HEK293 (cell line): Measurements from ENCODE around the gene RABL3.

Experiments used
- CTCF ChIA-PET: fragments of 350-600 bp; formaldehyde crosslinking; extraction: SDS; loops from one replicate; lab custom pipeline; 2021; ENCODE audit warnings: antibody characterized with exemption; lab: Yijun Ruan, JAX
- POLR2A ChIA-PET: fragments of 300-600 bp; formaldehyde crosslinking; extraction: SDS; loops from one replicate; lab custom pipeline; 2020; ENCODE audit warnings: antibody characterized with exemption, inconsistent platforms; lab: Yijun Ruan, JAX
- H3K27ac ChIP-seq: fragments of 200-500 bp; sonication (Bioruptor generic); 2 replicates; pipeline ENCODE4 v1.5.1; 2014; ENCODE audit warnings: low read depth, low read length, control low read depth, inconsistent platforms; ENCODE audit errors: extremely low read depth
- H3K36me3 ChIP-seq, 2 experiments: fragments of 200-500 bp in 1 of 2; sonication (Bioruptor generic) in 1 of 2; 1 replicate in 1 of 2; 2 replicates in 1 of 2; pipeline ENCODE4 v1.5.1; 2014 to 2017; ENCODE audit warnings: inconsistent platforms in 2 of 2, low read length in 2 of 2; ENCODE audit not compliant: control insufficient read depth in 2 of 2, insufficient read depth in 1 of 2
- H3K4me1 ChIP-seq: fragments of 200-500 bp; sonication (Bioruptor generic); 2 replicates; pipeline ENCODE4 v1.5.1; 2014; ENCODE audit warnings: mild to moderate bottlenecking, low read length, inconsistent platforms; ENCODE audit not compliant: control insufficient read depth, insufficient read depth
- H3K4me3 ChIP-seq: 2 replicates; pipeline ENCODE4 v1.5.1; 2011; ENCODE audit warnings: low read depth, mild to moderate bottlenecking, control low read depth, low read length, moderate library complexity
- H3K9me3 ChIP-seq: fragments of 200-500 bp; sonication (Bioruptor generic); 2 replicates; pipeline ENCODE4 v1.5.1; 2014; ENCODE audit warnings: low read depth, low read length, inconsistent platforms; ENCODE audit not compliant: control insufficient read depth, insufficient read depth
- SETDB1 ChIP-seq: IDR thresholded peaks from one replicate; pipeline ENCODE4 v1.6.1; 2017; ENCODE audit warnings: mild to moderate bottlenecking, low read length, moderate library complexity, mixed read lengths; ENCODE audit not compliant: insufficient read length
- TCF7L2 ChIP-seq: IDR thresholded peaks from 2 replicates; pipeline ENCODE4 v1.6.1; 2011; ENCODE audit warnings: low read depth, mild to moderate bottlenecking, inconsistent platforms, low read length, moderate library complexity, borderline replicate concordance
- TRIM28 ChIP-seq: IDR thresholded peaks from 2 replicates; pipeline ENCODE4 v1.6.1; 2011; ENCODE audit warnings: low read length, control low read depth, borderline replicate concordance
- YY1 ChIP-seq: fragments of 450-650 bp; formaldehyde crosslinking; IDR thresholded peaks from 2 replicates; pipeline ENCODE4 v1.5.1; 2018; ENCODE audit warnings: missing biosample characterization, missing genetic modification characterization
- ZIC2 ChIP-seq: fragments of 450-650 bp; formaldehyde crosslinking; IDR thresholded peaks from 2 replicates; pipeline ENCODE4 v1.5.1; 2016; ENCODE audit warnings: missing biosample characterization, missing genetic modification characterization
- ZNF114 ChIP-seq: fragments of 450-650 bp; formaldehyde crosslinking; IDR thresholded peaks from 2 replicates; pipeline ENCODE4 v1.5.0; 2017; ENCODE audit warnings: missing biosample characterization, missing genetic modification characterization
- ZNF138 ChIP-seq: fragments of 450-650 bp; formaldehyde crosslinking; IDR thresholded peaks from 2 replicates; pipeline ENCODE4 v1.5.1; 2016; ENCODE audit warnings: missing biosample characterization, missing genetic modification characterization, borderline replicate concordance
- ZNF221 ChIP-seq: fragments of 450-650 bp; formaldehyde crosslinking; IDR thresholded peaks from 2 replicates; pipeline ENCODE4 v1.5.1; 2017; ENCODE audit warnings: missing biosample characterization, missing genetic modification characterization, borderline replicate concordance
- ZNF24 ChIP-seq: fragments of 450-650 bp; formaldehyde crosslinking; IDR thresholded peaks from 2 replicates; pipeline ENCODE4 v1.5.1; 2016; ENCODE audit warnings: missing biosample characterization, missing genetic modification characterization
- ZNF292 ChIP-seq: fragments of 450-650 bp; formaldehyde crosslinking; IDR thresholded peaks from 2 replicates; pipeline ENCODE4 v1.5.1; 2016; ENCODE audit warnings: low read depth, missing biosample characterization, missing genetic modification characterization, borderline replicate concordance
- ZNF324 ChIP-seq: fragments of 450-650 bp; formaldehyde crosslinking; IDR thresholded peaks from 2 replicates; pipeline ENCODE4 v1.5.1; 2016; ENCODE audit warnings: missing biosample characterization, missing genetic modification characterization
- ZNF518A ChIP-seq: fragments of 450-650 bp; formaldehyde crosslinking; conservative IDR thresholded peaks from 2 replicates; pipeline ENCODE4 v1.5.1; 2016; ENCODE audit warnings: low read depth, missing biosample characterization, missing genetic modification characterization
- ZNF548 ChIP-seq: fragments of 450-650 bp; formaldehyde crosslinking; IDR thresholded peaks from 2 replicates; pipeline ENCODE4 v1.5.1; 2016; ENCODE audit warnings: missing biosample characterization, missing genetic modification characterization
- ZNF560 ChIP-seq: fragments of 450-650 bp; formaldehyde crosslinking; IDR thresholded peaks from 2 replicates; pipeline ENCODE4 v1.5.1; 2017; ENCODE audit warnings: missing biosample characterization, missing genetic modification characterization, borderline replicate concordance
- ZNF561 ChIP-seq: fragments of 450-650 bp; IDR thresholded peaks from 2 replicates; pipeline ENCODE4 v1.5.1; 2018; ENCODE audit warnings: missing biosample characterization, missing genetic modification characterization, borderline replicate concordance
- ZNF623 ChIP-seq: fragments of 450-650 bp; formaldehyde crosslinking; IDR thresholded peaks from 2 replicates; pipeline ENCODE4 v1.5.1; 2016; ENCODE audit warnings: missing biosample characterization, missing genetic modification characterization
- ZNF629 ChIP-seq: fragments of 450-650 bp; formaldehyde crosslinking; IDR thresholded peaks from 2 replicates; pipeline ENCODE4 v1.5.1; 2017; ENCODE audit warnings: missing biosample characterization, missing genetic modification characterization
- ZNF660 ChIP-seq: fragments of 450-650 bp; IDR thresholded peaks from 2 replicates; pipeline ENCODE4 v1.5.1; 2018; ENCODE audit warnings: missing biosample characterization, mild to moderate bottlenecking, missing genetic modification characterization
- ZSCAN23 ChIP-seq: fragments of 450-650 bp; formaldehyde crosslinking; IDR thresholded peaks from 2 replicates; pipeline ENCODE4 v1.5.1; 2016; ENCODE audit warnings: missing biosample characterization, missing genetic modification characterization
- ZSCAN5A ChIP-seq: fragments of 450-650 bp; formaldehyde crosslinking; IDR thresholded peaks from 2 replicates; pipeline ENCODE4 v1.5.1; 2016; ENCODE audit warnings: missing biosample characterization, missing genetic modification characterization
- ZXDB ChIP-seq: fragments of 450-650 bp; formaldehyde crosslinking; IDR thresholded peaks from 2 replicates; pipeline ENCODE4 v1.5.1; 2016; ENCODE audit warnings: missing biosample characterization, missing genetic modification characterization
- TF ChIP-seq, protein P1 (sequence below): fragments of 450-650 bp; formaldehyde crosslinking; IDR thresholded peaks from 2 replicates; pipeline ENCODE4 v1.5.1; 2016; ENCODE audit warnings: missing biosample characterization, missing genetic modification characterization
- TF ChIP-seq, protein P2 (sequence below): fragments of 450-650 bp; formaldehyde crosslinking; IDR thresholded peaks from 2 replicates; pipeline ENCODE4 v1.5.1; 2017; ENCODE audit warnings: missing biosample characterization, missing genetic modification characterization

RABL3 gene

GRCh38 chr3:120689395-120689794, 52.9 kb downstream of the RABL3 start:
- no peaks in the 10 kb centered on the region for H3K9me3 ChIP-seq
- TF ChIP-seq SETDB1, result no peak
- TF ChIP-seq ZNF623, result no peak
- TF ChIP-seq ZNF660 (tag by site-specific recombination), result no peak
- TF ChIP-seq ZNF138 (tag by site-specific recombination), result no peak
- no peak for TF ChIP-seq ZSCAN23 (tag by site-specific recombination)
- no peak for TF ChIP-seq TCF7L2
- no peak for TF ChIP-seq ZIC2 (tag by site-specific recombination)
- no peak for TF ChIP-seq ZXDB (tag by site-specific recombination)
- no peak for TF ChIP-seq ZNF561
- no peak for TF ChIP-seq ZNF548 (tag by site-specific recombination)
- no peak for TF ChIP-seq ZNF629 (tag by site-specific recombination)
- TF ChIP-seq, protein P1, sequence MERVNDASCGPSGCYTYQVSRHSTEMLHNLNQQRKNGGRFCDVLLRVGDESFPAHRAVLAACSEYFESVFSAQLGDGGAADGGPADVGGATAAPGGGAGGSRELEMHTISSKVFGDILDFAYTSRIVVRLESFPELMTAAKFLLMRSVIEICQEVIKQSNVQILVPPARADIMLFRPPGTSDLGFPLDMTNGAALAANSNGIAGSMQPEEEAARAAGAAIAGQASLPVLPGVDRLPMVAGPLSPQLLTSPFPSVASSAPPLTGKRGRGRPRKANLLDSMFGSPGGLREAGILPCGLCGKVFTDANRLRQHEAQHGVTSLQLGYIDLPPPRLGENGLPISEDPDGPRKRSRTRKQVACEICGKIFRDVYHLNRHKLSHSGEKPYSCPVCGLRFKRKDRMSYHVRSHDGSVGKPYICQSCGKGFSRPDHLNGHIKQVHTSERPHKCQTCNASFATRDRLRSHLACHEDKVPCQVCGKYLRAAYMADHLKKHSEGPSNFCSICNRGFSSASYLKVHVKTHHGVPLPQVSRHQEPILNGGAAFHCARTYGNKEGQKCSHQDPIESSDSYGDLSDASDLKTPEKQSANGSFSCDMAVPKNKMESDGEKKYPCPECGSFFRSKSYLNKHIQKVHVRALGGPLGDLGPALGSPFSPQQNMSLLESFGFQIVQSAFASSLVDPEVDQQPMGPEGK, result no peak
- no peak for TF ChIP-seq YY1 (tag by site-specific recombination)
- TF ChIP-seq ZNF324 (tag by site-specific recombination), result no peak
- TF ChIP-seq ZNF560 (tag by site-specific recombination), result no peak
- no peak for TF ChIP-seq ZNF24 (tag by site-specific recombination)
- POLR2A ChIA-PET, result no interaction called here
- no peak overlapping the region for H3K4me3 ChIP-seq
- no peaks in the 10 kb centered on the region for H3K4me1 ChIP-seq
- no peaks in the 10 kb centered on the region for H3K36me3 ChIP-seq
- CTCF ChIA-PET, result no interaction called here
- H3K27ac ChIP-seq, result no peak overlapping the region

DNA sequence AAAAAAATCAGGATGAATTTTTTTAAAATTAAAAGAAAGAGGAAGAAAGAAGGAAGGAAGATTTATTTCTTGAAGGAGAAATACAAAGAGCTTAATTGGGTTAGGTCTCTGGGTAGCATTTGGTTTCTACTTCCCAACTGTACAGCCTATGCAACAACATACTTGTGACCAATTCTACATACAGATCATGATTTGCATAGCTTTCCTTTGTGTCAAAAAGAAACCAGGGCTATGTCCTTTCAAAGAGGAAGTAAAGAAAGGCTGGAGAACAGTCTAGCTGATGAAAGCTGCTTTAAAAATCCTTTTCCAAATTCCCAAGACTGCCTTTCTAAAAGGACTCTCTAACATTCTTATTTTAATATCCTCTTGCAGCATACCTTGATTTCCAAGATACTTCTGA, 54.2 kb downstream of the RABL3 start:
- H3K9me3 ChIP-seq, result no peaks in the 10 kb centered on the region
- POLR2A ChIA-PET, result no interaction called here
- no peak for TF ChIP-seq ZNF114
- TF ChIP-seq, all 188 proteins: peak for 0
- Histone ChIP-seq H3K4me3 (no peak overlapping the region), H3K36me3 (no peaks in the 10 kb centered on the region), H3K27ac (no peak overlapping the region), H3K4me1 (no peaks in the 10 kb centered on the region)
- CTCF ChIA-PET, result no interaction called here

DNA sequence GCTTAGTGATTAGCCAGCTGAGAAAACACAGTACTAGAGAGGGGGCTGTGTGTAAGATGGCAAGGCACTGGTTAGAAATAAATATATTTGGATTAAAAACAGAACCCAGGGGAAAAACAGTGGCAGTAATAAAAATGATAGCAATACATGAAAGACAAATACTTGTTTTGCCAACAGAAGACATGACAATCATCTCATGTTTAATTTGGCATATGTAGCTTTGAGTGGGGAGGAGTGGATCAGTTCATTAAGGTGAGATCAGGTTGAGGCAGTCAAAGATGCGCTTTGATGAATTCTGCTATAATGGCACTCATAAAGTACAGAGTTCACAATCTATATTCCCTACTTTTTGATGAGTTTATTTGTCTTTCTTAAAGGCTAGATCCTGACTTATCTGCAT, 56.9 kb downstream of the RABL3 start:
- Histone ChIP-seq H3K36me3 (no peaks in the 10 kb centered on the region), H3K27ac (no peak overlapping the region), H3K4me1 (no peaks in the 10 kb centered on the region), H3K4me3 (no peak overlapping the region), H3K9me3 (no peaks in the 10 kb centered on the region)
- TF ChIP-seq ZNF518A (tag by site-specific recombination) (no peak), ZNF561 (no peak), ZNF221 (tag by site-specific recombination) (no peak), ZSCAN5A (no peak), TRIM28 (no peak), ZNF292 (tag by site-specific recombination) (no peak)
- TF ChIP-seq, protein P2, sequence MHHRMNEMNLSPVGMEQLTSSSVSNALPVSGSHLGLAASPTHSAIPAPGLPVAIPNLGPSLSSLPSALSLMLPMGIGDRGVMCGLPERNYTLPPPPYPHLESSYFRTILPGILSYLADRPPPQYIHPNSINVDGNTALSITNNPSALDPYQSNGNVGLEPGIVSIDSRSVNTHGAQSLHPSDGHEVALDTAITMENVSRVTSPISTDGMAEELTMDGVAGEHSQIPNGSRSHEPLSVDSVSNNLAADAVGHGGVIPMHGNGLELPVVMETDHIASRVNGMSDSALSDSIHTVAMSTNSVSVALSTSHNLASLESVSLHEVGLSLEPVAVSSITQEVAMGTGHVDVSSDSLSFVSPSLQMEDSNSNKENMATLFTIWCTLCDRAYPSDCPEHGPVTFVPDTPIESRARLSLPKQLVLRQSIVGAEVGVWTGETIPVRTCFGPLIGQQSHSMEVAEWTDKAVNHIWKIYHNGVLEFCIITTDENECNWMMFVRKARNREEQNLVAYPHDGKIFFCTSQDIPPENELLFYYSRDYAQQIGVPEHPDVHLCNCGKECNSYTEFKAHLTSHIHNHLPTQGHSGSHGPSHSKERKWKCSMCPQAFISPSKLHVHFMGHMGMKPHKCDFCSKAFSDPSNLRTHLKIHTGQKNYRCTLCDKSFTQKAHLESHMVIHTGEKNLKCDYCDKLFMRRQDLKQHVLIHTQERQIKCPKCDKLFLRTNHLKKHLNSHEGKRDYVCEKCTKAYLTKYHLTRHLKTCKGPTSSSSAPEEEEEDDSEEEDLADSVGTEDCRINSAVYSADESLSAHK (tag by site-specific recombination), result no peak
- ChIA-PET POLR2A (no interaction called here), CTCF (no interaction called here)
